ENCODE measurements around the gene DELE1.

Gene DELE1

DNA sequence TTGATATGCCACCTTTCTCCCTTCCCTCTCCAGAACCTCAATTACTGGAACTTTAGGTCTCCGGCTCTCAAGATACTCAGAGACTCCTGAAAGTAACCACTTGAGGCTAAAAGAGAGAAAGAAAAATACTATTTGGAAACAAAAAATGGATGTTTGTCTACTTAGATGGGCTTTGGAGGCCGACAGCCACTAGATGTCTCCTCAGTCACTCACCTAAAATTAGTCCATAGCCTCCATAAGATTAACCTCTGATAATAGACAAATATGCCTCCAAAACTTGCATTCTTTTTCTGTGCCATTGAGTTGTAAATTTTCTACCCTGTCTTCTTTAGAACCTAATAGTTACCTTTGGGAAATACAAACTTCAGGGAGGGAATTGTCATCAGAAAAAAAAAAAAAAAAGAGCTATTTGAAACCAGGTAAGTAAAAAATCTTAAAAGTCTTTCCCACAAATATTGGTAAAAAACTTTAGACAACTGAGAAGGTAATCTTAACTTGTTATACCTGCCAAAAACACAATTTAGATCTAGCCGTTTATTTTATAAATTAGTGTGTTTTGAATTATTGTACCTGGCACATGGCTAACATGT lies 34.3 kb upstream of the DELE1 start:
- TF ChIP-seq SIN3A (IDR thresholded peaks at IDR 0.05; ENCODE audit: borderline replicate concordance, insufficient read depth, low read length) (no peak), FOXP2 (optimal IDR thresholded peaks at IDR 0.05; ENCODE audit: borderline replicate concordance, extremely low read depth, extremely low read length, insufficient read depth) (no peak), TAF1 (IDR thresholded peaks at IDR 0.05; ENCODE audit: borderline replicate concordance, insufficient read depth, low read length) (no peak), POLR2AphosphoS5 (IDR thresholded peaks at IDR 0.05; ENCODE audit: low read depth, low read length) (no peak)
- TF ChIP-seq, protein P1, sequence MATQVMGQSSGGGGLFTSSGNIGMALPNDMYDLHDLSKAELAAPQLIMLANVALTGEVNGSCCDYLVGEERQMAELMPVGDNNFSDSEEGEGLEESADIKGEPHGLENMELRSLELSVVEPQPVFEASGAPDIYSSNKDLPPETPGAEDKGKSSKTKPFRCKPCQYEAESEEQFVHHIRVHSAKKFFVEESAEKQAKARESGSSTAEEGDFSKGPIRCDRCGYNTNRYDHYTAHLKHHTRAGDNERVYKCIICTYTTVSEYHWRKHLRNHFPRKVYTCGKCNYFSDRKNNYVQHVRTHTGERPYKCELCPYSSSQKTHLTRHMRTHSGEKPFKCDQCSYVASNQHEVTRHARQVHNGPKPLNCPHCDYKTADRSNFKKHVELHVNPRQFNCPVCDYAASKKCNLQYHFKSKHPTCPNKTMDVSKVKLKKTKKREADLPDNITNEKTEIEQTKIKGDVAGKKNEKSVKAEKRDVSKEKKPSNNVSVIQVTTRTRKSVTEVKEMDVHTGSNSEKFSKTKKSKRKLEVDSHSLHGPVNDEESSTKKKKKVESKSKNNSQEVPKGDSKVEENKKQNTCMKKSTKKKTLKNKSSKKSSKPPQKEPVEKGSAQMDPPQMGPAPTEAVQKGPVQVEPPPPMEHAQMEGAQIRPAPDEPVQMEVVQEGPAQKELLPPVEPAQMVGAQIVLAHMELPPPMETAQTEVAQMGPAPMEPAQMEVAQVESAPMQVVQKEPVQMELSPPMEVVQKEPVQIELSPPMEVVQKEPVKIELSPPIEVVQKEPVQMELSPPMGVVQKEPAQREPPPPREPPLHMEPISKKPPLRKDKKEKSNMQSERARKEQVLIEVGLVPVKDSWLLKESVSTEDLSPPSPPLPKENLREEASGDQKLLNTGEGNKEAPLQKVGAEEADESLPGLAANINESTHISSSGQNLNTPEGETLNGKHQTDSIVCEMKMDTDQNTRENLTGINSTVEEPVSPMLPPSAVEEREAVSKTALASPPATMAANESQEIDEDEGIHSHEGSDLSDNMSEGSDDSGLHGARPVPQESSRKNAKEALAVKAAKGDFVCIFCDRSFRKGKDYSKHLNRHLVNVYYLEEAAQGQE (IDR thresholded peaks at IDR 0.05; ENCODE audit: insufficient read depth in 1 of 2, low read depth in 2 of 2, low read length in 2 of 2), result no peak

DNA sequence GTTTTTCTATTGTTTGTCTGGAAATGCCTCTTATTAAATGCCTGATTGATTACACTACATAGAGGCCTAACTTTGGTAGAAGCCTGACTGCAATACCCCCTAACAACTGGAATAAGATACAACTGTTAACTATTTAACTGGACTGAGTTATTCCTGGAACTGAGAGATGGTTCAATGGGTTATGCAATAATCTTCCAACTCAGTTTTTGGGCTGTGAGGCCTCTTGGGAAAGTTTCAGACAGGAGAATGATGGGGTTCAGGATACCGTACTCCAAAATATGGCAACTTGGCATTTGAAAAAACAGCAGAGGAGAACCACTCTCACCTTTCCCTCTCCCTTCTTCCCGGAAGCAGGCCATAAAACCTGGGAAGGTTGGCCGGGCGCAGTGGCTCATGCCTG lies 26.2 kb upstream of the DELE1 start:
- TF ChIP-seq, protein P1 (IDR thresholded peaks at IDR 0.05; ENCODE audit: insufficient read depth in 1 of 2, low read depth in 2 of 2, low read length in 2 of 2), result no peak
- no peak for TF ChIP-seq FOXP2 (optimal IDR thresholded peaks at IDR 0.05; ENCODE audit: borderline replicate concordance, extremely low read depth, extremely low read length, insufficient read depth)
- TF ChIP-seq SIN3A (IDR thresholded peaks at IDR 0.05; ENCODE audit: borderline replicate concordance, insufficient read depth, low read length), result no peak
- TF ChIP-seq TAF1 (IDR thresholded peaks at IDR 0.05; ENCODE audit: borderline replicate concordance, insufficient read depth, low read length), result no peak
- no peak for TF ChIP-seq POLR2AphosphoS5 (IDR thresholded peaks at IDR 0.05; ENCODE audit: low read depth, low read length)

GRCh38 chr5:141898448-141899049 lies 25.1 kb upstream of the DELE1 start:
- no peak for TF ChIP-seq TAF1 (IDR thresholded peaks at IDR 0.05; ENCODE audit: borderline replicate concordance, insufficient read depth, low read length)
- TF ChIP-seq, protein P1 (IDR thresholded peaks at IDR 0.05; ENCODE audit: insufficient read depth in 1 of 2, low read depth in 2 of 2, low read length in 2 of 2), result no peak
- TF ChIP-seq FOXP2 (optimal IDR thresholded peaks at IDR 0.05; ENCODE audit: borderline replicate concordance, extremely low read depth, extremely low read length, insufficient read depth), result no peak
- TF ChIP-seq SIN3A (IDR thresholded peaks at IDR 0.05; ENCODE audit: borderline replicate concordance, insufficient read depth, low read length), result no peak
- TF ChIP-seq POLR2AphosphoS5 (IDR thresholded peaks at IDR 0.05; ENCODE audit: low read depth, low read length), result no peak

GRCh38 chr5:141902015-141902814 lies 21.5 kb upstream of the DELE1 start:
- TF ChIP-seq, protein P1 (IDR thresholded peaks at IDR 0.05; ENCODE audit: insufficient read depth in 1 of 2, low read depth in 2 of 2, low read length in 2 of 2), result no peak
- TF ChIP-seq FOXP2 (optimal IDR thresholded peaks at IDR 0.05; ENCODE audit: borderline replicate concordance, extremely low read depth, extremely low read length, insufficient read depth), result no peak

Data from PFSK-1 (cell line).